Erythroblast (primary cell): ENCODE data around the gene TGFBR2.

ENCODE experiments used
- DNase-seq, 2 experiments: peaks; one replicate each; lab custom pipeline; 2025; lab: John Stamatoyannopoulos, UW
- GATA1 ChIP-seq: IDR thresholded peaks from 2 replicates; pipeline ENCODE4 v1.6.1; 2011; ENCODE audit warnings: low read depth, mild to moderate bottlenecking, control low read depth, low read length, moderate library complexity
- POLR2A ChIP-seq: IDR thresholded peaks from 2 replicates; pipeline ENCODE4 v1.6.1; 2011; ENCODE audit warnings: mild to moderate bottlenecking, low read length

The TGFBR2 gene

GRCh38 chr3:30643763-30644462 is 37.5 kb downstream of the TGFBR2 start:
- TF ChIP-seq POLR2A (no peak), GATA1 (no peak)
- no peak for DNase-seq

- peak; percentile 16 to 34 for DNase-seq
- no peak for TF ChIP-seq GATA1
- TF ChIP-seq POLR2A, result no peak
Measured at GRCh38 chr3:30644615-30645014, 38.2 kb downstream of the TGFBR2 start.

GRCh38 chr3:30645077-30645476 is 38.7 kb downstream of the TGFBR2 start:
- TF ChIP-seq GATA1 (no peak), POLR2A (no peak)
- DNase-seq, result no peak

GRCh38 chr3:30646181-30646876 is 39.9 kb downstream of the TGFBR2 start:
- DNase-seq, result no peak
- TF ChIP-seq GATA1 (no peak), POLR2A (no peak)

GRCh38 chr3:30646961-30647752 is 40.8 kb downstream of the TGFBR2 start:
- no peak for DNase-seq
- TF ChIP-seq GATA1, result no peak
- no peak for TF ChIP-seq POLR2A

- TF ChIP-seq POLR2A, result no peak
- no peak for TF ChIP-seq GATA1
- no peak for DNase-seq
Measured at GRCh38 chr3:30648670-30649357, 42.4 kb downstream of the TGFBR2 start.

GRCh38 chr3:30649572-30650318 is 43.3 kb downstream of the TGFBR2 start:
- DNase-seq, result no peak
- TF ChIP-seq GATA1 (no peak), POLR2A (no peak)

- no peak for DNase-seq
- TF ChIP-seq POLR2A (no peak), GATA1 (no peak)
Measured at GRCh38 chr3:30650348-30650995, 44.1 kb downstream of the TGFBR2 start.

- no peak for DNase-seq
- no peak for TF ChIP-seq POLR2A
- no peak for TF ChIP-seq GATA1
Measured at GRCh38 chr3:30654269-30654668, 47.9 kb downstream of the TGFBR2 start.

- TF ChIP-seq POLR2A (no peak), GATA1 (no peak)
- no peak for DNase-seq
Measured at GRCh38 chr3:30655187-30655812, 48.9 kb downstream of the TGFBR2 start.

GRCh38 chr3:30656624-30657141 is 50.3 kb downstream of the TGFBR2 start:
- TF ChIP-seq POLR2A (no peak), GATA1 (no peak)

GRCh38 chr3:30657914-30658313 is 51.5 kb downstream of the TGFBR2 start:
- DNase-seq, result no peak

More at GRCh38 chr3:30656624-30657141, 50.3 kb downstream of the TGFBR2 start:
- DNase-seq, result no peak

More at GRCh38 chr3:30657914-30658313, 51.5 kb downstream of the TGFBR2 start:
- no peak for TF ChIP-seq GATA1
- TF ChIP-seq POLR2A, result no peak
